Keratinocyte (primary cell): ENCODE data around the gene STX10.
"Not testable (repeated sequence)": the region's sequence is repeated elsewhere in the genome, so short reads cannot be mapped to it uniquely, and the experiment has no call there.

Experiments used
- CTCF ChIP-seq, 3 experiments: IDR thresholded peaks in 1 of 3; conservative IDR thresholded peaks in 1 of 3; optimal IDR thresholded peaks in 1 of 3; 2 replicates in 2 of 3; 3 replicates in 1 of 3; pipeline versions ENCODE3 to v1.5.1; 2011; ENCODE audit warnings: low read length in 3 of 3, mild to moderate bottlenecking in 3 of 3, moderate library complexity in 2 of 3, control low read depth in 1 of 3, inconsistent platforms in 1 of 3; ENCODE audit not compliant: insufficient read depth in 2 of 3; ENCODE audit errors: extremely low read depth in 1 of 3
- EZH2 ChIP-seq: IDR thresholded peaks from one replicate; pipeline ENCODE4 v1.6.1; 2012; ENCODE audit warnings: inconsistent platforms, mild to moderate bottlenecking, low read length, moderate library complexity

GRCh38 chr19:13184926-13185325 is 34.8 kb upstream of the STX10 start:
- not testable (repeated sequence) for TF ChIP-seq CTCF (optimal IDR thresholded peaks at IDR 0.05 in 1 of 3, IDR thresholded peaks at IDR 0.05 in 1 of 3, conservative IDR thresholded peaks at IDR 0.05 in 1 of 3; ENCODE audit: extremely low read depth in 1 of 3, insufficient read depth in 2 of 3, low read length in 3 of 3); EZH2
